Measurements from ENCODE around the gene CHTF18. TPM values are rescaled to one million over a fixed set of nuclear protein-coding genes. Genes with fewer than 3 reads are reported as not detected.
A peak's percentile ranks its signal among the peaks of the same experiment; 100 is the strongest.
"Not testable (repeated sequence)": the region's sequence is repeated elsewhere in the genome, so short reads cannot be mapped to it uniquely, and the experiment has no call there.

The CHTF18 gene
- total RNA-seq, 1 donor from 2014 or later: 23.8 TPM

GRCh38 chr16:813204-813915 is 24.9 kb downstream of the CHTF18 start:
- DNase-seq: peak; percentile 44

- no peak for DNase-seq
Measured at GRCh38 chr16:813916-814412, 25.5 kb downstream of the CHTF18 start.

DNA sequence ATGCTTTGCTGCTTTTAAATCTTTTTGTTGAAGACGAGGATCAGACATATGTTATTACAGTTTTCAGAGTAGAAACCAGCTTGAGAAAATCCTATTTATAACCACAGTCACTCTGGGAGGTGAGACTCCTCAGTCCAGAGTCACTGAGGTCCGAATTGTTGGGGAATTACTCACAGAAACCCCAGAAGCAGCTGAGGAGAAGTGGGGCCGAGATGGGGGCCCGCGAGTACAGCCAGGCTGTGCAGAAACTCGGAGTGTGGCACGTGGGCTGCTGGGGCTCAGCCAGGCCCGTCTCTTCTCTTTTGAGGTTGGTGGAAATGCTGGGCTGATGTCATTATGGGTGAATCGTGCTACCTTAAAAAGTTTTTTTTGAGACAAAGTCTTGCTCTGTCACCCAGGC is 26.6 kb downstream of the CHTF18 start:
- DNase-seq: no peak

GRCh38 chr16:815861-816260 is 27.4 kb downstream of the CHTF18 start:
- DNase-seq: no peak

DNA sequence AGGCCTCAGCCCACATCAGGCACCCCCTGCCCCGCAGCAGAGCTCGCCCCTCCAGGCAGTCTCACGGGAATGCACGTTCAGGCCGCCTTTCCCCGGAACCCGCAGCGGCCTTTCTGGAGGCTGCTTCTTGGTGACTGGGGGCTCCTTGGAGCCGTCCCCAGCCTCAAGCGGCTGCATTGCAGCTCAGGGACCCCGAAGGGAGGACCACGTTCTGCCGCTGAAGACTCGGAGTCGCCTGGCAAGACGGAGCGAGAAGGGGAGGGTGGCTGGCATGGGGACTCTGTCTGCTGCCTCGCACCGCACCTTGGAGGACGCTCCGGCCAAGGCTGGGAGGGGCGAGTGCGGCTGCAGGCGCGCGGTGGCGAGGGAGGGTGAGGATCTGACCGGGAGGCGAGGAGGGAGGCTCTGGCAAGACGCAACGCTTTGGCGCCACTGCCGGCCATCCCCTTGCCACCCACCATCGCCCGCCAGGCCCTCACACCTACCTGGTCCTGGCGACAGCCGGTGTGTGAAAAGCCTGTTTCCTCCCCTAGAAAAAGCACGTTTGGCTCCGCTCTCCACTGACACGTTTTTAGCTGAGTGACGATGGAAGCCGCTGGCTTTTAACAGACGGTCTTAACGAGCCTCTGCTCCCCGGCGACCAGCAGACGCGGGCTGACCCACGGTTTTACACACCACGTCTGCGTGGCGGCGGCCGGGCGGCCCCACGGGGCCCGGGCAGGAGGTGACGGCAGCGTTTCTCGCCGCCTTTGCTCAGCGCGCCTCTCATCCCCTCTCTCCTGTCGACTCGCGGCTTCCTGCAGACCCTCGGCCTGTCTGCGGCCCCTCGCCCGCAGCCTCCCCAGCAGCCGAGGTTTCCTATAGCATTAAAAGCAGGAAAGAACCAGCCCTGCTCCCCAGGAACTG is 28.8 kb downstream of the CHTF18 start:
- no peak for DNase-seq

DNA sequence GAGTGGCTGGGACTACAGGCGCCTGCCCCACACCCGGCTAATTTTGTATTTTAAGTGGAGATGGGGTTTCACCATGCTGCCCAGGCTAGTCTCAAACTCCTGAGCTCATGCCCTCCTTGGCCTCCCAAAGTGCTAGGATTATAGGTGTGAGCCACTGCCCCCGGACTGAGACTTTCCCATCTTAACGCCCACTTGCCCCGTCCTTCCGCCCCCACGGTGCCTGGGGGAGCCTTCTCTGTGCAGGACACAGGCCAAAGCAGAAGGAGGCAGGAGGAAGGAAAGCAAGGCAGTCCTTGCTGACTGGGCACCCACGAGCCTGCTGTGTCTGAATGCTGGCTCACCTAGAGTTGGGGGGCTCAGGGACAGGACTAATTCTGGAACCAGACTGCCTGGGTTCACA is 29.7 kb downstream of the CHTF18 start:
- DNase-seq: no peak

GRCh38 chr16:818592-818991 is 30.2 kb downstream of the CHTF18 start:
- DNase-seq: no peak

DNA sequence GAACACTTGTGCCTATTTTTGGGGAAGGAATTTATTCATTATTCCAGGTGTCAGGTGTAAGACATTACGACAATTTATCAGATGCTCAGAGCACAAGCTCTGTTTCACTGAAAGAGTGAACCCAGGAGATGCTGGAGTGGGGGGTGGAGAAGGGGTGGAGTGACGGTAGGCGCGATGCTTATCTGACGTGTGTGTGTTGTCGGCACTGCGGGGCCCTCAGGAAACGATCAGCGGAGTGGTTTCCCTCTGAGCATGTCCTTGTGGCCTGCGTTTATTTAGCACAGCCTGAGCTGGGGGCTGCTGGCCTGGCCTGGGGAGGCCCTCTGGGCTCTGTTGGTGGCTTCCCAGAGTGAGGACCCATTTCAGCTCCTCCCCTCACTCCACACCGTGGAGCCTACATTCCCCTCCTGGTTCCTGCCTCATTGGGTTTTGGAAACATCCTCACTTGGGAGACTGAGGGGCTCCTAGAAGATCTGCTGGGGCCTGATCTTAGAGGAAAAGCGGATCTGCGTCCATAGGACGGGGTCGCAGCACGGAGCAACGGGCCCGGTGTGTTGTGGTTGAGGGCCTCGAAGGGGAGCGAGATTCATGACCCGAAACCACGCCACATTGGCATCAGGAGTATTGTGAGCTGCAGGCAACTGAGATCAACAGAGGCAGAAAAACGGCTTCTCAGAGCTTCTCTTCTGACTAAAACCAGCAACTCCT is 31.1 kb downstream of the CHTF18 start:
- no peak for DNase-seq

- DNase-seq: not testable (repeated sequence)
Measured at GRCh38 chr16:820044-820408, 31.6 kb downstream of the CHTF18 start.

- DNase-seq: no peak
Measured at GRCh38 chr16:820748-821147, 32.3 kb downstream of the CHTF18 start.

GRCh38 chr16:821751-822150 is 33.3 kb downstream of the CHTF18 start:
- DNase-seq: no peak

DNA sequence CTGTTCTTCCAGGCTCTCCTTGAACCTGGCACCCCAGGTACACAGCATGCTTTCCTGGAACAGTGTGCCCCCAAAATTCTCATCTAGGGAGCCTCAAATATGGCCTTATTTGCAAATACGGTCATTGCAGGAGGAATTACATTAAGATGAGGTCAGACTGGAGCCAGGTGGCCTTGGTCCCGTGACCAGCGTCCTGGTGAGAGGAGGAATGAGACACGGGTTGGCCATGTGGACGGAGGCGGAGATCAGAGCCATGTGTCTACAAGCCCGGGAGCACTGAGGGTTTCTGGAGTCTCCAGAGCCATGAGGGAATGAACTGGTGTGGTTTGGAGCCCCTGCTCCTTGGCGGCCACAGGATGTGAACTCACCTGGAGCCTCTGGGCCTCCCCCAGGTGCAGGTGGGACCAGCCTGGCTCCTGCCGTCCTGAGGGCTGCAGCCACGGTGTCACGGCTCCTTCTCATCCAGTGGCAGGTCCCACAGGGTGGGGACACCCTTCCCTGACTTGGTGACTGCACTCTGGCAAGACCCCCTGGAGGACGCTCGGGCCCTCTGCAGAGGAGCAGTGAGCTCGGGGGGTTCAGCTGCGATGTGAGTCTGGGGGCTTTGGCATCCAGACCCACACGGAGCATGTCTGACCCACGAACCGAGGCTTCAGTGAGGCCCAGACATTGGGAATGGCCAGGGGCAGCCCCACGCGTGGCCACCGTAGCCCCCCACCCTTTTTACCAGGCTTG is 33.9 kb downstream of the CHTF18 start:
- no peak for DNase-seq

DNA sequence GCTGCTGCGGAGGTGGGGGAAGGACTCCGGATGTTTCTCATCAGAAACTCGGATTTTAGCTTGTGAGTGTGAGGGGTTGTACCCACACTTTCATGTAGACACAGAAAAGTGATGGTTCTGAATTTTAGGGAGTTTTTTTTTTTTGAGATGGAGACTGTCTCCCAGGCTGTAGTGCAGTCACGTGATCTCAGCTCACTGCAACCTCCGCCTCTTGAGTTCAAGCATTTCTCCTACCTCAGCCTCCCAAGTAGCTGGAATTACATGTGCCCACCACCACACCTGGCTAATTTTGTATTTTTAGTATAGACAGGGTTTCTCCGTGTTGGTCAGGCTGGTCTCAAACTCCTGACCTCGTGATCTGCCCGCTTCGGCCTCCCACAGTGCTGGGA is 34.5 kb downstream of the CHTF18 start:
- DNase-seq: no peak

DNA sequence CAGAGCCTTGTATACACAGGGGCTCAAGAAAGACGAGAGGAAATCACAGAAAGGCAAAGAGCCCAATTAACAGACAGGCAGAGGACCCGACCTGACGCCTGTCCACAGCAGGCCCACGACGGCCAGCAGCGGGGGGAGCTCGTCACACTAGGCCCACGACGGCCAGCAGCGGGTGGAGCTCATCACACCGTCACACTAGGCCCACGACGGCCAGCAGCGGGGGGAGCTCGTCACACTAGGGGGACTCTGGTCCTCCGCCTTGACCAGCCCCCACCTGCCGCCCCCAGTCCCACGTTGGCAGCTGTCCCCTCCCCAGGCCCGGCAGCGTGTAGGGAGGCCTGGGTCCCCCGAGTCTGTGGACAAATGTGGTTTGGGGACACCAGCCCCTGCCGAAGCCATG is 35.8 kb downstream of the CHTF18 start:
- DNase-seq: no peak

GRCh38 chr16:824601-825000 is 36.2 kb downstream of the CHTF18 start:
- DNase-seq: no peak

- no peak for DNase-seq
Measured at GRCh38 chr16:825341-826061, 37.1 kb downstream of the CHTF18 start.

DNA sequence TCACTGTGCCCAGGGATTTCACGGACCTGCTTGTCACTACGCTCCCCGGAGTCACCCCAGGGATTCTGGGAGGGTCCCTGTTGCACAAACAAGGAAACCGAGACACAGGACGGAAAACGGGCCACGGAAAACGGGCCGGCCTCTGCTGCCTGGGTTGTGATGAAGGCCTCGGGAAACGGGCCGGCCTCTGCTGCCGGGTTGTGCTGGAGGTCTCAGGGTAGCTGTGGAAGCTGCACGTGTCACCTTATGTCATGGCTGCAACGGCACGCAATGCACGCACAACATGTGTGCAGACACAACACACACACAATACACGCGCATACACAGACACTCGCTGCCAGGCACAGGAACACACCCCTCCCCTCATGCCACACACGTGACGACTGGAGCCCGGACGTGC is 39.1 kb downstream of the CHTF18 start:
- DNase-seq: no peak

GRCh38 chr16:828891-829290 is 40.5 kb downstream of the CHTF18 start:
- no peak for DNase-seq

- no peak for DNase-seq
Measured at GRCh38 chr16:830107-830870, 41.9 kb downstream of the CHTF18 start.

- no peak for DNase-seq
Measured at GRCh38 chr16:830871-831570, 42.6 kb downstream of the CHTF18 start.
